ENCODE data around the gene PHC3.

Gene PHC3

DNA sequence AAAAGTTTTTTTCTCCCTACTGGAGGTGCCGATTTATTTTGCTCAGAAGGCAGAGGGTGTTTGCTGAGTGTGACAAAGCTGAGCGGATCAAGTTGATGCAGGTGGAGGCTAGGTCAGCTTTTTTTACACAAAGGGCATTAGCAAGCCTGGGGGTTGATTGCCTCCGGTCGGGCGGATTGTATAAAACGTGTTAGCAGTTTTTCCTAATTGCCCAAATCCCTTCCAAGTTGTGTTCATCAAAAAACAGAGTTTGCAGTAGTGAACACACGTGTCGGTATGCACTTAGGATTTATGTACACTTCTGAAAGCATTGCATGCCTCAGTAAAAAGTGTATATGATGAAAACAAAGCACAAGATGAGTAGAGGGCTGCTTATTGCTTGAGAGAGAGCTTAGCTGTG is 141.1 kb downstream of the PHC3 start:
- DNase-seq (ENCODE audit: low read depth in 2 of 2) = no peak
- TF ChIP-seq, protein P1, sequence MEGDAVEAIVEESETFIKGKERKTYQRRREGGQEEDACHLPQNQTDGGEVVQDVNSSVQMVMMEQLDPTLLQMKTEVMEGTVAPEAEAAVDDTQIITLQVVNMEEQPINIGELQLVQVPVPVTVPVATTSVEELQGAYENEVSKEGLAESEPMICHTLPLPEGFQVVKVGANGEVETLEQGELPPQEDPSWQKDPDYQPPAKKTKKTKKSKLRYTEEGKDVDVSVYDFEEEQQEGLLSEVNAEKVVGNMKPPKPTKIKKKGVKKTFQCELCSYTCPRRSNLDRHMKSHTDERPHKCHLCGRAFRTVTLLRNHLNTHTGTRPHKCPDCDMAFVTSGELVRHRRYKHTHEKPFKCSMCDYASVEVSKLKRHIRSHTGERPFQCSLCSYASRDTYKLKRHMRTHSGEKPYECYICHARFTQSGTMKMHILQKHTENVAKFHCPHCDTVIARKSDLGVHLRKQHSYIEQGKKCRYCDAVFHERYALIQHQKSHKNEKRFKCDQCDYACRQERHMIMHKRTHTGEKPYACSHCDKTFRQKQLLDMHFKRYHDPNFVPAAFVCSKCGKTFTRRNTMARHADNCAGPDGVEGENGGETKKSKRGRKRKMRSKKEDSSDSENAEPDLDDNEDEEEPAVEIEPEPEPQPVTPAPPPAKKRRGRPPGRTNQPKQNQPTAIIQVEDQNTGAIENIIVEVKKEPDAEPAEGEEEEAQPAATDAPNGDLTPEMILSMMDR (IDR thresholded peaks at IDR 0.05; ENCODE audit: low read depth, low read length) = no peak
- no peak overlapping the region for H3K4me3 ChIP-seq (replicated peaks in 1 of 2; ENCODE audit: low read depth in 2 of 2, low read length in 2 of 2)

GRCh38 chr3:170038434-170039110 is 143.0 kb downstream of the PHC3 start:
- peak overlapping the region; percentile 41 to 51 for H3K4me3 ChIP-seq (replicated peaks in 1 of 2; ENCODE audit: low read depth in 2 of 2, low read length in 2 of 2)
- DNase-seq (ENCODE audit: low read depth in 2 of 2) = no peak
- TF ChIP-seq, protein P1 (IDR thresholded peaks at IDR 0.05; ENCODE audit: low read depth, low read length) = no peak

Measured in cardiac fibroblast (primary cell).